Ovary (tissue), 9 donors: ENCODE data around the gene PLEK. TPM values are rescaled to one million over a fixed set of nuclear protein-coding genes. Genes with fewer than 3 reads are reported as not detected.

ENCODE experiments used
- DNase-seq, 5 donors: peaks; one replicate each; pipeline ENCODE4 v3.0.0-alpha.2; 2019 to 2020
- H3K27ac ChIP-seq, 2 donors: fragments of 200-600 bp; one replicate each; pipeline versions ENCODE4 v1.5.1 to v1.8.0; 2019 to 2022
- H3K27me3 ChIP-seq: fragments of 200-600 bp; one replicate; pipeline ENCODE4 v1.8.0; 2022
- H3K36me3 ChIP-seq: fragments of 200-600 bp; sonication (generic); one replicate; pipeline ENCODE4 v1.5.1; 2019
- H3K4me1 ChIP-seq: one replicate; pipeline ENCODE4 v1.8.1; 2013; ENCODE audit warnings: mild to moderate bottlenecking, moderate library complexity; ENCODE audit not compliant: insufficient read depth
- H3K4me3 ChIP-seq: fragments of 200-600 bp; sonication (generic); one replicate; pipeline ENCODE4 v1.5.1; 2017
- H3K9me3 ChIP-seq, 2 donors: fragments of 200-600 bp in 1 of 2; sonication (generic) in 1 of 2; one replicate each; pipeline versions ENCODE4 v1.5.1 to v1.8.1; 2013 to 2019; ENCODE audit warnings: mild to moderate bottlenecking in 1 of 2, moderate library complexity in 1 of 2
- EP300 ChIP-seq: sonication (generic); formaldehyde crosslinking; IDR thresholded peaks from one replicate; pipeline ENCODE4 v1.6.1; 2017; ENCODE audit warnings: antibody characterized with exemption
- POLR2A ChIP-seq: fragments of 450-650 bp; IDR thresholded peaks from one replicate; pipeline ENCODE4 v1.6.1; 2017; ENCODE audit warnings: antibody characterized with exemption, mild to moderate bottlenecking, moderate library complexity
- WGBS, 3 donors: extraction: QIAGEN DNeasy Blood & Tissue Kit in 1 of 3; methylation state at CpG; one replicate each; pipeline versions ENCODE4 v1.1.5 to v1.1.7; 2013 to 2017; 5-methylcytosine and 5-hydroxymethylcytosine counted together
- intact Hi-C, 4 donors: fragments of 100-400 bp; cut with DNase I; formaldehyde crosslinking; loops; one replicate each; pipeline versions ENCODE4 v1.11.0 to v1.15.1; 2022 to 2023
- polyA plus RNA-seq, 2 donors: library from polyadenylated mRNA; stranded (reverse); fragments of 200-250 nt in 1 of 2; fragments of 350-450 nt in 1 of 2; fragmentation: Illumina TruSeq in 1 of 2; extraction: RNeasy Lipid Tissue Mini Kit (QIAGEN cat#74804) in 1 of 2; gene quantifications; one replicate each; pipeline ENCODE4 v1.2.3, GENCODE V29; 2013 to 2014
- total RNA-seq, 7 donors: library from RNA; depleted of rRNA in 2 of 7; stranded (reverse); fragments of >200 nt in 2 of 7; fragmentation: NEBNext Ultra II Directional in 3 of 7; extraction: Animal tissue kit (Norgen Biotek cat#: 25700) in 3 of 7; gene quantifications; one replicate each; pipeline versions ENCODE4 v1.1.0 to v1.2.4, GENCODE V29; 2016 to 2023
- TF ChIP-seq, protein P1 (sequence below), 3 donors: fragments of 450-650 bp in 2 of 3; fragments of 200-600 bp in 1 of 3; IDR thresholded peaks; one replicate each; pipeline versions ENCODE4 v1.5.1 to v1.8.0; 2016 to 2022; ENCODE audit warnings: antibody characterized with exemption in 3 of 3, mild to moderate bottlenecking in 1 of 3
- donor health status: DM: no; HTN: no; CAD: no; lungs with moderate emphysema.
- donor health status: DM: no; HTN: no; CAD: no.
- donor health status: Bipolar disorder and iron deficiency.
- donor health status: DM: yes; HTN: yes; CAD: no.
- donor health status: DM: no; HTN: no; CAD: no.
- donor health status: DM: yes; HTN: yes; CAD: no.

PLEK gene
- total and polyA plus RNA-seq, 9 donors = 1.5 to 22.1 (median 2.7) TPM

- Histone ChIP-seq H3K4me1 (no peaks in the 10 kb centered on the region), H3K4me3 (no peak overlapping the region), H3K9me3 (no peaks in the 10 kb centered on the region), H3K27ac (no peak overlapping the region), H3K27me3 (no peaks in the 10 kb centered on the region), H3K36me3 (no peaks in the 10 kb centered on the region)
- intact Hi-C loops = no loop called here
- TF ChIP-seq EP300 (no peak), POLR2A (no peak)
- TF ChIP-seq, protein P1, sequence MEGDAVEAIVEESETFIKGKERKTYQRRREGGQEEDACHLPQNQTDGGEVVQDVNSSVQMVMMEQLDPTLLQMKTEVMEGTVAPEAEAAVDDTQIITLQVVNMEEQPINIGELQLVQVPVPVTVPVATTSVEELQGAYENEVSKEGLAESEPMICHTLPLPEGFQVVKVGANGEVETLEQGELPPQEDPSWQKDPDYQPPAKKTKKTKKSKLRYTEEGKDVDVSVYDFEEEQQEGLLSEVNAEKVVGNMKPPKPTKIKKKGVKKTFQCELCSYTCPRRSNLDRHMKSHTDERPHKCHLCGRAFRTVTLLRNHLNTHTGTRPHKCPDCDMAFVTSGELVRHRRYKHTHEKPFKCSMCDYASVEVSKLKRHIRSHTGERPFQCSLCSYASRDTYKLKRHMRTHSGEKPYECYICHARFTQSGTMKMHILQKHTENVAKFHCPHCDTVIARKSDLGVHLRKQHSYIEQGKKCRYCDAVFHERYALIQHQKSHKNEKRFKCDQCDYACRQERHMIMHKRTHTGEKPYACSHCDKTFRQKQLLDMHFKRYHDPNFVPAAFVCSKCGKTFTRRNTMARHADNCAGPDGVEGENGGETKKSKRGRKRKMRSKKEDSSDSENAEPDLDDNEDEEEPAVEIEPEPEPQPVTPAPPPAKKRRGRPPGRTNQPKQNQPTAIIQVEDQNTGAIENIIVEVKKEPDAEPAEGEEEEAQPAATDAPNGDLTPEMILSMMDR (IDR thresholded peaks at IDR 0.05) = no peak
- 97 to 99% (median 98%) methylated on average over 4 of the region's 4 CpGs for WGBS, 3 donors
- DNase-seq = no peak
Observed at GRCh38 chr2:68356599-68357239, 8.4 kb upstream of the PLEK start.

DNA sequence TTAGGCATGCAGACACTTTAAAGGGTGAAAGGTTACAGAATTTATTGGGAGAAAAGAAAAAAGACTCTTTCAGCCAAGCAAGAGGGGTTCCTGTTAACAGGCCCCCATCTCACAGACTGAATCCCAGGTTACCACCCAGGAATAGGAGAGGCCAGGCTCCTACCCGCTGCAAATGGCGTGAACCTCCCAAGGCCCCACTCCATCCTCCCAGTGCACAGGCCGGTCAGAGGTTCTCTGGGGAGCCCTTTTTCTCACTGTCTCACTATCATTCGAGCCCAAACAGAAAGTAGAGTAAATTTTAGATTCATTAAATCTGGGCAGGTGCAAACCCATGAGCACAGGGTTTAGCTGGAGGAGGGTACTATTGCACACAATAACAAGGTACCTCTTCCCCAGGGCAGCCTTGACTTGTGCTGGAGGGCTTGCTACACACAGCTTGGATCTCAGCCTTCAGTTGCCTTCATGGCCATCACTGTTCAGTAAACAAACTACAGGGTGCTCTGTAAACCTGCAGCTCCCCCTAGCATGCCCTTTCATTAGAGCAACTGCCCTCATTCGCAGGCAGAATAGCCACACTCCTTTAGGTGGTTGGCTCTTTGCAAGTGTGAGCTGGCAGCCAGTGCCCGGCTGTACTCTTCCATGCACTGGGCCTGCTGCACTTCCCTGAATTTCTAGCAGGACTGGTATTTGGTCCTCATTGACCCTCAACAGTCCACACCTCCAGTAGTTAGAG lies 7.3 kb upstream of the PLEK start:
- WGBS, 3 donors = 70 to 80% (median 76%) methylated on average over 6 of the region's 6 CpGs
- peak in 1 of 5 donors; percentile 33 for DNase-seq
- intact Hi-C loops = no loop called here

GRCh38 chr2:68359889-68360288 lies 5.2 kb upstream of the PLEK start:
- intact Hi-C loops = loop anchor here in 3 of 4 donors (5.0 to 10.0 kb wide), 2 partner anchors 75 to 82 kb away; no protein-coding TSS in a partner anchor
- WGBS, 3 donors = 84 to 87% (median 85%) methylated on average over 3 of the region's 3 CpGs

More for the DNA sequence above, 7.3 kb upstream of the PLEK start:
- Histone ChIP-seq H3K27ac (no peak overlapping the region), H3K27me3 (no peaks in the 10 kb centered on the region), H3K4me3 (no peak overlapping the region), H3K4me1 (no peaks in the 10 kb centered on the region), H3K9me3 (no peaks in the 10 kb centered on the region), H3K36me3 (no peaks in the 10 kb centered on the region)
- no peak for TF ChIP-seq EP300
- no peak for TF ChIP-seq POLR2A
- TF ChIP-seq, protein P1 (IDR thresholded peaks at IDR 0.05) = no peak

GRCh38 chr2:68362069-68362468 lies 3.0 kb upstream of the PLEK start:
- H3K4me1 ChIP-seq = no peaks in the 10 kb centered on the region
- H3K27me3 ChIP-seq = no peaks in the 10 kb centered on the region
- no peak overlapping the region for H3K4me3 ChIP-seq
- no peaks in the 10 kb centered on the region for H3K36me3 ChIP-seq
- no peak for TF ChIP-seq POLR2A
- TF ChIP-seq, protein P1 (IDR thresholded peaks at IDR 0.05) = peak in 2 of 3 donors; percentile 42 to 45
- TF ChIP-seq EP300 = no peak
- intact Hi-C loops = loop anchor here in 3 of 4 donors (5.0 to 10.0 kb wide), 2 partner anchors 73 to 80 kb away; no protein-coding TSS in a partner anchor
- 31 to 48% (median 34%) methylated on average over 12 of the region's 12 CpGs for WGBS, 3 donors
- peak; percentile 46 to 79 (median 68) for DNase-seq
- H3K27ac ChIP-seq = no peak overlapping the region
- H3K9me3 ChIP-seq = no peaks in the 10 kb centered on the region

More at GRCh38 chr2:68359889-68360288, 5.2 kb upstream of the PLEK start:
- H3K27me3 ChIP-seq = no peaks in the 10 kb centered on the region
- TF ChIP-seq, protein P1 (IDR thresholded peaks at IDR 0.05) = no peak
- TF ChIP-seq EP300 (no peak), POLR2A (no peak)
- H3K4me1 ChIP-seq = no peaks in the 10 kb centered on the region
- H3K9me3 ChIP-seq = no peaks in the 10 kb centered on the region
- H3K4me3 ChIP-seq = no peak overlapping the region
- no peak overlapping the region for H3K27ac ChIP-seq
- H3K36me3 ChIP-seq = no peaks in the 10 kb centered on the region
- DNase-seq = no peak
